Measurements from ENCODE around the gene INTS3. TPM values are rescaled to one million over a fixed set of nuclear protein-coding genes. Genes with fewer than 3 reads are reported as not detected.

The INTS3 gene
- total and polyA plus RNA-seq, 8 donors = 11.0 to 48.2 (median 34.8) TPM

DNA sequence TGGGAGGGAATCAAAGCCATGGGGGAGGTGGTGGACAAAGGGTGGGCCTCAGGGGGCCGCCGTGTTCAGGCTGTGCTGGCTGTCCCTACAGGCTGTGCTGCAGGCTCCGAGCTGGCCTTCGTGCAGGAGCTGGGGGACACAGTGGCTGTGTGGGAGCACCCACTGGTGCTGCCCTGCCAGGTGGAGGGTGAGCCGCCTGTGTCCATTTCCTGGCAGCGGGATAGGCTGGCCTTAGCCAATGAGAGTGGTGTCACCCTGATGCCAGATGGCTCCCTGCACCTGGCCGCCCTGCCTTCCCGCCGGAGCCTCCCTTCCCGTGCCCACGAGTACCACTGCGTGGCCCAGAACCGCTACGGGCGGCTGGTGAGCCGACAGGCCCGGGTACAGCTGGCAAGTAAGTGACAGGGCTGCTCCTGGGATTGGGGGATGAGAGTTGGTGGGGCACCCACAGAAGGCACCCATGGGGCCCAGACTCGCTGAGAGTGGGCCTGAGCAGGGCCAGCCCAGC, 67.5 kb downstream of the INTS3 start:
- H3K36me3 ChIP-seq = peaks cover 0 to 7% (median 3%) of the 10 kb centered on the region in 4 donors
- DNase-seq = peak in 1 of 2 donors; percentile 22
- intact Hi-C loops (cut with DNase I; ENCODE audit: low total_unique reads) = loop anchor here (5.0 to 10.0 kb wide), 2 partner anchors 149 to 192 kb away; partner anchors contain the start of genes DENND4B and RAB13
- TF ChIP-seq CTCF (IDR thresholded peaks at IDR 0.05) (no peak), POLR2AphosphoS5 (IDR thresholded peaks at IDR 0.05) (no peak), EP300 (IDR thresholded peaks at IDR 0.05) (no peak), POLR2A (IDR thresholded peaks at IDR 0.05) (no peak)
- H3K27me3 ChIP-seq = peaks cover 0 to 14% (median 0%) of the 10 kb centered on the region in 3 donors
- H3K4me3 ChIP-seq = no peak overlapping the region
- no peaks in the 10 kb centered on the region for H3K9me3 ChIP-seq
- 61 to 82% (median 78%) methylated on average over 9 to 18 of the region's 18 CpGs for WGBS, 5 donors
- peaks cover 0 to 24% (median 13%) of the 10 kb centered on the region in 4 donors for H3K4me1 ChIP-seq
- no peak overlapping the region for H3K27ac ChIP-seq

DNA sequence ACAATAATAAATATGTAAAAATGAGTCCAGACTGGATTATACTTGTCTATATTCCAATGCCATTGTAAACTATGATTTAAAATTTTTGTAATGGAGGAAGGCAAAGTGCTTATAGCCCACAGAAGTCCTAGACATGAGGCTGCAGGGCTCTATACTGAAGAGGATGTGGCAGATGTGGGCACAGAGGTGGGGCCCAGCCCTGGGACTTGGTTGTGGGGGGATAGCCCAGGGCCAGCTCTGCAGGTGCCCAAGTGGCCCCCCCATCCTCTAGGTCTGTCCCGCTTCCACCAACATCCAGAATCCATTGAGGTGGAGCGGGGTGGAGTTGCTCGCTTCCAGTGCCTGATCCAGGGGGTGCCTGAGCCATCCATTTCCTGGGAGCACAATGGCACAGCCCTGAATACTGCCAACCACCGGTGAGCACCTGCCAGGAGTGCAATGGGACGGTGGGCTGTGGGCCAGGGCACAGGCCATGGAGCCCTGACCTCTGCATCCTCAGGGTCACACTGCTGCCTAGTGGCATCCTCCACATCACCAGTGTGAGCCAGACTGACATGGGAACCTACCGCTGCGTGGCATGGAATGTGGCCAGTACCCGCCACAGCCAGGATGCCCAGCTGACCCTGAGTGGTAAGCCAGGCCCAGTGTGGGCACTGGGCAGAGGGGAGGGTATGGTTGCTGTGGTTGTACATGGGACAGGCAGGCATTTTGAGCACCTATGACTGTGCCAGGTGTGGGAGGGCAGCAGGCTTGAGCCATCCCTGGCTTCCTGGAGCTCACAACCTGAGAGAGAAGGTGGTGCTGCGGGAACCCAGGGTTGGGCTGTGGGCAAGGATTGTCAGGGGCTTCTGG, 68.3 kb downstream of the INTS3 start:
- intact Hi-C loops (cut with DNase I; ENCODE audit: low total_unique reads) = loop anchor here (5.0 to 10.0 kb wide), 2 partner anchors 149 to 191 kb away; partner anchors contain the start of genes DENND4B and RAB13
- H3K4me3 ChIP-seq = no peak overlapping the region
- 75 to 93% (median 89%) methylated on average over 5 to 9 of the region's 9 CpGs for WGBS, 5 donors
- H3K27ac ChIP-seq = no peak overlapping the region
- peaks cover 0 to 16% (median 7%) of the 10 kb centered on the region in 4 donors for H3K4me1 ChIP-seq
- TF ChIP-seq EP300 (IDR thresholded peaks at IDR 0.05) = no peak
- H3K9me3 ChIP-seq = no peaks in the 10 kb centered on the region
- DNase-seq = peak in 1 of 2 donors; percentile 23
- H3K27me3 ChIP-seq = peaks cover 0 to 14% (median 0%) of the 10 kb centered on the region in 3 donors
- peaks cover 0 to 7% (median 3%) of the 10 kb centered on the region in 4 donors for H3K36me3 ChIP-seq

- H3K9me3 ChIP-seq = no peaks in the 10 kb centered on the region
- peak in 1 of 3 donors; percentile 44 for TF ChIP-seq POLR2AphosphoS5 (IDR thresholded peaks at IDR 0.05)
- peak in 5 of 7 experiments; percentile 79 to 94 (median 91) for TF ChIP-seq CTCF (IDR thresholded peaks at IDR 0.05)
- no peak for TF ChIP-seq POLR2A (IDR thresholded peaks at IDR 0.05)
- H3K4me1 ChIP-seq = peaks cover 0 to 8% (median 4%) of the 10 kb centered on the region in 4 donors
- no peak overlapping the region for H3K27ac ChIP-seq
- peaks cover 0 to 14% (median 0%) of the 10 kb centered on the region in 3 donors for H3K27me3 ChIP-seq
- peaks cover 0 to 7% (median 3%) of the 10 kb centered on the region in 4 donors for H3K36me3 ChIP-seq
- intact Hi-C loops (cut with DNase I; ENCODE audit: low total_unique reads) = loop anchor here (5.0 to 10.0 kb wide), 2 partner anchors 148 to 190 kb away; partner anchors contain the start of genes DENND4B and RAB13
- no peak overlapping the region for H3K4me3 ChIP-seq
- DNase-seq = peak; percentile 90 to 93
- 55 to 63% (median 59%) methylated on average over 26 of the region's 26 CpGs for WGBS, 5 donors
Observed at GRCh38 chr1:153796786-153797659, 69.2 kb downstream of the INTS3 start.

DNA sequence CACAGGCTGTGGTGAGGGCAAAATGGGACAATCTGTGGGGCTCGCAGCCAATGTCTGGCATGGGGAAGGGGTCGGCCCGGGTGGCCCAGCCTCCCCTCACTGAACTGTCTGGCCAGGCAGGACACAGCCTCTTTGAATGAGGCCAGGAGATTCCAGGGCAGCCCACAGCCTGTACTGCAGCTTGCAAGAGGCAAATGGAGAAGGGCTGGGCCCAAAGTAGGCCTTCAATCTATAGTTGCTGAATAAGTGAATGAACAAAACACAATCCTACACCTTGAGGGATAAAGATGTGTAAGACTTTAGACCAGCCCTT, 70.6 kb downstream of the INTS3 start:
- peak in 1 of 2 donors; percentile 20 for DNase-seq

More for the DNA sequence above, 70.6 kb downstream of the INTS3 start:
- Histone ChIP-seq H3K4me1 (peaks cover 0 to 8% (median 3%) of the 10 kb centered on the region in 4 donors), H3K27ac (no peak overlapping the region), H3K27me3 (peaks cover 0 to 14% (median 0%) of the 10 kb centered on the region in 3 donors), H3K36me3 (peaks cover 0 to 7% (median 3%) of the 10 kb centered on the region in 4 donors), H3K9me3 (no peaks in the 10 kb centered on the region), H3K4me3 (no peak overlapping the region)
- TF ChIP-seq CTCF (IDR thresholded peaks at IDR 0.05) (no peak), POLR2AphosphoS5 (IDR thresholded peaks at IDR 0.05) (no peak), POLR2A (IDR thresholded peaks at IDR 0.05) (no peak), EP300 (IDR thresholded peaks at IDR 0.05) (no peak)
- intact Hi-C loops (cut with DNase I; ENCODE audit: low total_unique reads) = loop anchor here (5.0 to 10.0 kb wide), 2 partner anchors 146 to 189 kb away; partner anchors contain the start of genes DENND4B and RAB13
- 65 to 89% (median 73%) methylated on average over 2 to 3 of the region's 3 CpGs for WGBS, 5 donors

Data from stomach (tissue), 9 donors.